DND-41 (cell line): ENCODE measurements around the gene EIF1AY.
"Not testable (repeated sequence)": the region's sequence is repeated elsewhere in the genome, so short reads cannot be mapped to it uniquely, and the experiment has no call there.

Experiments
- ATAC-seq: fragments of 200-7000 bp; cut with Tn5 transposase; 3 replicates; pipeline ENCODE4 v1.9.1; 2021; ENCODE audit warnings: low read depth; ENCODE audit not compliant: insufficient read depth
- DNase-seq: peaks from one replicate; pipeline ENCODE4 v3.0.0-alpha.2; 2020
- H2AFZ ChIP-seq: 2 replicates; pipeline ENCODE4 v1.6.0; 2012; ENCODE audit warnings: low read depth, low read length
- H3K27ac ChIP-seq: 2 replicates; pipeline ENCODE4 v1.5.1; 2012; ENCODE audit warnings: low read length, inconsistent platforms
- H3K27me3 ChIP-seq: fragments of 200-600 bp; sonication (generic); 2 replicates; pipeline ENCODE4 v1.6.0; 2012; ENCODE audit warnings: low read length, mild to moderate bottlenecking, inconsistent platforms; ENCODE audit not compliant: insufficient read depth, poor library complexity
- H3K36me3 ChIP-seq: 2 replicates; pipeline ENCODE4 v1.5.1; 2012; ENCODE audit warnings: low read length, inconsistent platforms; ENCODE audit not compliant: insufficient read depth
- H3K4me1 ChIP-seq: 2 replicates; pipeline ENCODE4 v1.5.1; 2012; ENCODE audit warnings: mild to moderate bottlenecking, low read length; ENCODE audit not compliant: insufficient read depth
- H3K4me2 ChIP-seq: 2 replicates; pipeline ENCODE4 v1.6.0; 2012; ENCODE audit warnings: mild to moderate bottlenecking, moderate library complexity, low read length, inconsistent platforms; ENCODE audit not compliant: insufficient read depth
- H3K4me3 ChIP-seq, 2 experiments: fragments of 200-600 bp in 1 of 2; shearing (Covaris generic) in 1 of 2; 2 replicates each; pipeline ENCODE4 v1.5.1; 2012 to 2016; ENCODE audit warnings: inconsistent platforms in 2 of 2, low read length in 2 of 2, mild to moderate bottlenecking in 2 of 2, low read depth in 1 of 2, moderate library complexity in 1 of 2
- H3K79me2 ChIP-seq: 2 replicates; pipeline ENCODE4 v1.6.0; 2012; ENCODE audit warnings: low read length, inconsistent platforms; ENCODE audit not compliant: insufficient read depth
- H3K9ac ChIP-seq: 2 replicates; pipeline ENCODE4 v1.6.0; 2012; ENCODE audit warnings: low read depth, mild to moderate bottlenecking, inconsistent platforms, low read length, moderate library complexity
- H3K9me3 ChIP-seq: 2 replicates; pipeline ENCODE4 v1.5.1; 2012; ENCODE audit warnings: low read length, moderate library complexity, mild to moderate bottlenecking, inconsistent platforms; ENCODE audit not compliant: insufficient read depth, severe bottlenecking
- H4K20me1 ChIP-seq: 2 replicates; pipeline ENCODE4 v1.6.0; 2012; ENCODE audit warnings: low read length; ENCODE audit not compliant: insufficient read depth
- CTCF ChIP-seq: IDR thresholded peaks from 2 replicates; pipeline ENCODE4 v1.5.1; 2012; ENCODE audit warnings: borderline replicate concordance, low read length, moderate library complexity, mild to moderate bottlenecking; ENCODE audit not compliant: poor library complexity, severe bottlenecking; ENCODE audit errors: extremely low read depth
- EZH2 ChIP-seq: IDR thresholded peaks from 3 replicates; pipeline ENCODE4 v1.6.1; 2012; ENCODE audit warnings: borderline replicate concordance, low read depth, mild to moderate bottlenecking, moderate library complexity, low read length, inconsistent platforms; ENCODE audit not compliant: severe bottlenecking

Gene EIF1AY

GRCh38 chrY:20549289-20549688, 26.3 kb upstream of the EIF1AY start:
- Histone ChIP-seq H4K20me1 (no peaks in the 10 kb centered on the region), H3K79me2 (no peaks in the 10 kb centered on the region), H3K4me1 (no peaks in the 10 kb centered on the region), H3K9me3 (peaks cover 6% of the 10 kb centered on the region), H3K27me3 (no peaks in the 10 kb centered on the region), H3K36me3 (no peaks in the 10 kb centered on the region), H3K27ac (no peak overlapping the region), H2AFZ (no peak overlapping the region), H3K9ac (no peak overlapping the region), H3K4me2 (no peak overlapping the region), H3K4me3 (no peak overlapping the region)
- ATAC-seq (no peak), DNase-seq (no peak)
- TF ChIP-seq CTCF (no peak), EZH2 (no peak)

- H3K27ac ChIP-seq = no peak overlapping the region
- H2AFZ ChIP-seq = no peak overlapping the region
- ATAC-seq (no peak), DNase-seq (no peak)
- H3K4me1 ChIP-seq = no peaks in the 10 kb centered on the region
- H3K4me3 ChIP-seq = no peak overlapping the region
- no peaks in the 10 kb centered on the region for H3K36me3 ChIP-seq
- H3K9me3 ChIP-seq = no peaks in the 10 kb centered on the region
- no peaks in the 10 kb centered on the region for H3K79me2 ChIP-seq
- H3K9ac ChIP-seq = no peak overlapping the region
- TF ChIP-seq EZH2 (no peak), CTCF (no peak)
- no peaks in the 10 kb centered on the region for H3K27me3 ChIP-seq
- H3K4me2 ChIP-seq = no peak overlapping the region
- H4K20me1 ChIP-seq = no peaks in the 10 kb centered on the region
Measured at GRCh38 chrY:20551840-20552239, 23.7 kb upstream of the EIF1AY start.

DNA sequence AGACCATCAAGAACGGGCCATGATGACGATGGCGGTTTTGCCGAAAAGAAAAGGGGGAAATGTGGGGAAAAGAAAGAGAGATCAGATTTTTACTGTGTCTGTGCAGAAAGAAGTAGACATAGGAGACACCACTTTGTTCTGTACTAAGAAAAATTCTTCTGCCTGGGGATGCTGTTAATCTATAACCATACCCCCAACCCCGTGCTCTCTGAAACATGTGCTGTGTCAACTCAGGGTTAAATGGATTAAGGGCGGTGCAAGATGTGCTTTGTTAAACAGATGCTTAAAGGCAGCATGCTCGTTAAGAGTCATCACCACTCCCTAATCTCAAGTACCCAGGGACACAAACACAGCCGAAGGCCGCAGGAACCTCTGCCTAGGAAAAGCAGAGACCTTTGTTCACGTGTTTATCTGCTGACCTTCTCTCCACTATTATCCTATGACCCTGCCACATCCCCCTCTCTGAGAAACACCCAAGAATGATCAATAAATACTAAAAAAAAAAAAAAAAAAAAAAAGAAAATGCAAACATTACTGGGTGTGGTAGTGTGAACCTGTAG, 22.7 kb upstream of the EIF1AY start:
- not testable (repeated sequence) for H3K27ac ChIP-seq, H3K9ac ChIP-seq, H3K9me3 ChIP-seq, H4K20me1 ChIP-seq, H3K79me2 ChIP-seq, DNase-seq, H3K36me3 ChIP-seq, H3K4me2 ChIP-seq, ATAC-seq, H3K27me3 ChIP-seq, H3K4me3 ChIP-seq, H3K4me1 ChIP-seq, H2AFZ ChIP-seq

- Histone ChIP-seq H3K4me3 (no peak overlapping the region), H2AFZ (no peak overlapping the region), H3K9me3 (no peaks in the 10 kb centered on the region), H3K79me2 (no peaks in the 10 kb centered on the region), H3K36me3 (no peaks in the 10 kb centered on the region), H3K27ac (no peak overlapping the region), H3K27me3 (no peaks in the 10 kb centered on the region), H4K20me1 (no peaks in the 10 kb centered on the region), H3K9ac (no peak overlapping the region), H3K4me1 (no peaks in the 10 kb centered on the region), H3K4me2 (no peak overlapping the region)
- no peak for DNase-seq
- TF ChIP-seq CTCF = no peak
- no peak for TF ChIP-seq EZH2
- ATAC-seq = no peak
Measured at GRCh38 chrY:20555820-20556219, 19.8 kb upstream of the EIF1AY start.
